HG02610 (cell line): ENCODE measurements around the gene SLC35F3.

Experiments used
- ATAC-seq: cut with Tn5 transposase; IDR thresholded peaks from one replicate; pipeline ENCODE4 v1.9.1; 2021; ENCODE audit warnings: mild to moderate bottlenecking, moderate library complexity; ENCODE audit not compliant: unreplicated experiment

The SLC35F3 gene

DNA sequence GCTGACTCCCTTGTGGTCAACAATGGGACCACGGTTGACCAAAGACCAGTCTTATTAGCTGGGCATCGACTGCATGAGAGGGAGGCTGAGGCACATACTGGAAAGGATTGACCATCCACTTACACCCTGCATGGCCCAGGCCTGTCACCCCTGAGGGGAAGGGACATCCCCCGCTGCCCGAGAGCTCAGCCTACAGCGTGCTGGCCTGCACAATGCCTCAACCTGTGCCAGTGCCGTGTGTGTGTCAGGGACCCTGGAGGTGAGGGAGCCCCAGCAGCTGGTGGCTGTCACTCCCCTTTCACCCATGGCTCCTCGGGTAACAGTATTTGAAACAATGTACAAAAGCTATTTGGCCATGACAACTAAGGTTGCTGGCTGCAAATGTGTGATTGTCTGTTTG lies 67.3 kb downstream of the SLC35F3 start:
- no peak for ATAC-seq

DNA sequence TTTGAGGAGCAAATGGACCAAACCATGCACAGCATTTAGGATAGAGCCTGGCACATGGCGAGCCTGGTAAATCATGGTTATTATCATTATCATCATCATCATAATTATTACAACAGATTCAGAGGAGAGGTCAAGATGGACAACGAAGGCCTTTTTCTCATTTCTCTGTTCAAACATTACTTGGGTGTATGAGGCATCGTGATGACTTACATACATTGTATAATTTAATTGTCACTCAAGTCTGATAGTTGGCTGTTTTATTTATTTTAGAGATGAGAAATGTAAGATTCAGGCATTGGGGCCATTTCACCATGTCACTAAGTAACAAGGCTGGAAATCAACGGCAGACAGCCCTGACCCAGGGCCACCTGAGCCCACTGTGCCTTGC lies 68.1 kb downstream of the SLC35F3 start:
- no peak for ATAC-seq

DNA sequence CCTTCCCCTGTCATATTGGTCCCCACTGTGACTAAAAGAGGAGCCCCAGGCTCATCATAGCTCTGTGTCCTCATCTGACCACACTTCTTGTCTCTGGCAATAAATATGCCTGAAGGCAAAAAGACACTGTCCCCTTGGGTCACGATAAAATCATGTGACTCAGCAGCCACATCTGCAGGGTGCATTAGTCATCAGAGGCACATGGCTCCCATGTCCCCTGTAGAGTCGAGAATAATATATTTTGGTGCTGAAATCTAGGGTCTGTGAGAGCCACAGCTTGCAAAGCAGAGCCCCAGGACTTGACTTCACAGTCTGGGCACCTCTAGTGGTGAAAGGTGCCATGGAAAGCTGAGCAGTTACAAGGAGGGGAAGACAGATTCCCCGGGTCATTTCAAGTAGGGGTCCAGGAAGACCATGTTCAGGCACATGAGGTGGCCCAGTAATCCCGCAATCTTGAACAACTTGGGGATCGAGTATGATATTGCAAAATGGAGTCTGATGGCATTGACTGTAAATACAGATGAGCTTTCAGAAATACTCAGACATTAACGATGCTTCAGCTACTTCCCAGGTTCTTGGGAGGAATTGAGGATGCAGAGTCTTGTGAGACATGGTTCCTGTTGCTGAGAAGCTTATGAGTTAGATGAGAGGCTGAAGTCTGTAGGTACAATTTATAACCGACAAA lies 68.6 kb downstream of the SLC35F3 start:
- ATAC-seq = no peak

DNA sequence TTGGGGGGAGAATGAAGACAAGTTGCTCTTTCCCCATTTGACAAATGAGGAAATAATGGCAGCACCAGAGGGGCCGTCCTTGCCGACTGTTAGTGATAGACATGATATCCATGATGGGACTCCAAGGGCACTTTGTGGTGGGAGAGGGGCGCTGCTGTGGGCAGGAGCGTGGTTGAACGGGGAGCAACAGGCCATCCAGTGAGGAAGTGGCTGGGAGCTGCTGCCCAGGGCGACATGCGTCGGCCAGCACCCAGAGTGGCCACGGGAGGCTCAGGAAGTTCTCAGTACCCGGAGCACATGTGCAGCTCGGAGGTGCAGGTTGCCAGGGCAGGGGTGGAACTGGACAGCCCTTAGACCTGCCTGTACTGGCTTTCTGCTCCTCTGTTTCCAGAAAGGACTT lies 71.0 kb downstream of the SLC35F3 start:
- no peak for ATAC-seq

DNA sequence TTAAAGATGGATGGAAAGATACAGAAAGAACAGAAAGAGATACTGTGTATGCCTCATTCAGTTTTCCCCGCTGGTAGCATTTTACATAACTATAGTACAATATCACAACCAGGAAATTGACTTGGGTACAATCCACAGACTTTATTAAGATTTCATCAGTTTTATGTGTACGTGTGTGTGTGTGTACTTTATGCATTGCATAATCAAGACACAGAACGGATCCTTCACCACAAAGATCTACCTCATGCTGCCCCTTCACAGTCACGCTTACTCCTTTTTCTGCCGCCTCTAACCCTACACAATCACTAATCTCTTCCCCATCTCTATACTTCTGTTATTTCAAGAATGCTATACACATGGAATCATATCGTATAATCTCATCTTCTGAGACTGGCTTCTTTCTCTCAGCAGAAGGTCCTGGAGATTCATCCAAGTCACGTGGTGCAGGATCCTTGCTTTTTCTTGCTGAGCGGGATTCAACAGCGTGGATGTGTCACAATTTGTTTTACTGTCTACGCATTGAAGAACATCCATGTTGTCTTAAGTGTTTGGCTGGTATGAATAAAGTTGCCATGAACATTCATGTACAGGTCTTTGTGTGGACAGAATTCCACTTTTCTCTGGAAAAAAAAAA lies 76.7 kb downstream of the SLC35F3 start:
- no peak for ATAC-seq

DNA sequence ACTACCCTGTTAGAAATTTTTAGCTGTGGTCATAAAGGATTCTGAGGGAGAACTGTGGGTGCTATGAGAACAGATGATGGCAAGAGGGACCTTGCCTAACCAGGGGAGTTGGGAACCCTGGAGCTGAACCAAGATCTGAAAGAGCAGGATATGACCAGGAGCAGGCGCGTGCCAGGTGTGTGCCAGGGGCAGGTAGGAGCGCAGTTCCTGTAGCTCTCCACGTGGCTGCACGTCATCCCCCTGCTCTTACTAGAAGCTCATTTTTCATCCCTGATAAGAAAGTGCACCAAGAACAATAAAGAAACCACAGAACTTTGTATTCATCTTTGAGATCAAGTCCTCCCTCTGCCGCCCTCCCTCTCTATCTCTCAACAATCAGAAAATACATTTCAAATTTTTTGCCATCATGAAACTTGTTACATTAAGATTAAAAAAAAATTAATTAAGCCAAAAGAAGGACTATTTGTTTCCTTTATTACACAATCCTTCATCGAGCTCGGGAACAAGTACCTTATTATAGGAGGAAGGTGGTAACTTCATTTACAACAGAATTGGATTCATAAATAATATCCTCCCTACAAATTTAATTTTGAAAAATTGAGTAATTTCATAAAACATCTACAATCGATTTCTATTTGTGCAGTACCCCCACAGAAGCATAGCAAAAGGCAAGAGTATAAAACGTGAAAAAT lies 78.5 kb downstream of the SLC35F3 start:
- no peak for ATAC-seq

DNA sequence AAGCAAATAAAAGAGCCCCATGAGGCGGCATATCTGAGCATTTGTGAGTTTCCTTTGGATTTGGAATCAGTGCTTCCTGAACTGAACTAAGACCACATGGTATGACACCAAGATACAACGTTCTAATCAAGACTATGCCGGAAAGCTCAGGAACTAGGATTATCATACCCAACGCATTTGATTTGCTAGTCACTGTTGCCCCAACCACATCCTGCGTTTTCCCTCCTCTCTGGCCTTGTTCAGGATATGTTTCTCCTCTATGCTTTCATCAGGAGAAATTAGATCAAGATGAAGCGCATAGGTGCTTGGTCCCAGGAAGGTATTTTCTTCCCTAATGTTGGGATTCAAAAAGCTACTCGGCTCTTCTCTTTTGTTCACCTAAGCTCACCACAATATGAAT lies 79.3 kb downstream of the SLC35F3 start:
- no peak for ATAC-seq

DNA sequence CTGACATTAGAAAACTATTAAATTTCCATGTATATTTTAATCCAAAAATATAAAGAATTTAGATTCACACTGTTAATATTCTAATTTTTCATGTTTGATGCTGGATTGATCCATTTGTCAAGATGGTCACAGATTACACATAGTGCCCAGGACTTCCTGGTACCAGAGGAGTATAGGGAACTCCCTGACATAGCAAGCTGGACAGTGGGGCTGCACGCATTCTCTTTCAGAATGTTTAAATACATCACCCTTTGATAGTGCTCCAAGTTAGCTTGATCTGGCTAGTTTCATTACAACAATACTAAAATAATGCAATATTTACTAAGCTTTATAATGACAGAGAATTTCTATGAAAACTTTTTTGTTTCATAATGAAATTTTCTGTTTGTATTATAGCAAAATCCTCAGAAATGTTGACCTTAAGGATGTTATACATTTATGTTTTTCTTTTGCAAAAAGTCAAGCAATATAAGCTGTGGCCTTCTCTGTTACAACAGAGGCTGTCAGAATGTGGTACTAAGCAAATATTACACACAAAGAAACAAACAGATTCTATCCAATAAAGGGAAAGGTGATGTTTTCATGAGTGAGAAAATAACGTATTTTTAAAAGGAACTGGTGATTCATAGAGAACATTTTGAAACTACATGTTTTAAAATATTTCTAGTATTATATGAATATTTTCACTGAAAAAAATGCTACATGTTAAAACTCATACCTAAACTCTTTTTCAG lies 84.7 kb downstream of the SLC35F3 start:
- ATAC-seq = no peak

DNA sequence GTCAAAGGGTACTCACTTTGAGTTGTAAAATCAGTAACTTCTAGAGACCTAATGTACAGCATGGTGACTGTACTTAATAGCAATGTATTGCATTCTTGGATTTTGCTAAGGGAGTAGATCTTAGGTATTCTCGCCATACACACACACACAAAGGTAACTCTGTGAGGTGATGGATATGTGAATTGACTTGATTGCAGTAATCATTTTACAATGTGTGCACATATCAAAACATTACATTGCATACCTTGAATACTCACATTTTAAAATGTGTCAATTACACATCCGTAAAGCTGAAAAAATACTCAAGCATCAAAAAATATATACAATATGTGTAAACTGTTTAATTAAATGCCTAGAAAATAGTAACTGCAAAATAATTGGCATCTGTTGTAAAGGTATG lies 86.0 kb downstream of the SLC35F3 start:
- ATAC-seq = no peak

DNA sequence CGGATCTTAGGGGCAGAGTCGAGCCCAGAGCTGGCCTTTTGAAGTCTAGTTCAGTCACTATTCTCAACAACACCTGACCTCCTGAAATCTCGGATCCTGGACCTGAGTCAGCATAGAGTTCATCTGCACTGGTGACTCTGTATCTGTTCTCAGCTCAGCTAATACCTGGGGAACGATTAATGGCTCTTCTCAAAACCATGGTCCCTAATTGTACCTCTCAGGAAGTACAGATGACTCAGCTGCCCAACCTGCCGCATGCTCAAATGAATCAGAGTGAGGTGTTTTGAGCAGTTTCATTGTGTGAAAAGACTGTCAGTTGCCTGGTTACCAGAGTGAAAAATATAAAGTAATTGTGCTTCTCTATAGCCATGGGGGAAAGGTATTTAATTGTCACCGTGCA lies 89.2 kb downstream of the SLC35F3 start:
- peak; percentile 70 for ATAC-seq

DNA sequence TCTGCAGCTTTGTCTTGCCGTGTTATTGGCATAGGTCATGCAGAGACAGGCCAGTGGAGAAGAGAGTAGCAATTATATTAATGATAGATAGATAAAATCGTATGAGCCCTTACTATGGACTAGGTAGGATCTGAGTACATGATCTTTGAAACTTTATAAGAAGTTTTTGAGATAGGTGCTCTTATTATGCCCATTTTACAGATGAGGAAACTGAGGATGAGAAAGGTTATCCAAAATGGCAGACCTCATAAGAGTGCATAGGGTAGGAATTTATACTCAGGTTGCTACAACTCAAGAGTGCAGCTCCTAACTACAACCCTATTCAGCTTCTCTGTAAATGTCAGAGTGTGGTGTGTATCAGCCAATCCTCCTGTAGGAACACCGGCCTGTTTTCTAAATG lies 89.6 kb downstream of the SLC35F3 start:
- no peak for ATAC-seq

DNA sequence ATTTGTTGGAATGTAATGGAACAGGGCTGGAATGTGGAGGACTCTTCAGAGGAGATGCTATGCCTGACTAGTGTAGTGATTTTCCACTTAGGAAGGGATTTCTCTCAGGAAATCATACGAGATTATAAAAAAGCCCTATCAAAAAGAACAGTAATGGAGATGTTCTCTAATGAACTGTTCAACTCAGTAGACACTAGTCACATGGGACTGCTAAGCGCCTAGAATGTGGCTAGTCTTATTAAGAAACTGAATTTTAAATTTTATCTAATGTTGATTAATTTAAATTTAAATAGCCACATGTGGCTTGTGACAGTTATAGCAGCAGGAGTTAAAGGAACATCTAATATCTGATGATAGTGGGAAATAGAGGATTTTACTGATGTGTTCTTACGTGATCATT lies 94.0 kb downstream of the SLC35F3 start:
- no peak for ATAC-seq

DNA sequence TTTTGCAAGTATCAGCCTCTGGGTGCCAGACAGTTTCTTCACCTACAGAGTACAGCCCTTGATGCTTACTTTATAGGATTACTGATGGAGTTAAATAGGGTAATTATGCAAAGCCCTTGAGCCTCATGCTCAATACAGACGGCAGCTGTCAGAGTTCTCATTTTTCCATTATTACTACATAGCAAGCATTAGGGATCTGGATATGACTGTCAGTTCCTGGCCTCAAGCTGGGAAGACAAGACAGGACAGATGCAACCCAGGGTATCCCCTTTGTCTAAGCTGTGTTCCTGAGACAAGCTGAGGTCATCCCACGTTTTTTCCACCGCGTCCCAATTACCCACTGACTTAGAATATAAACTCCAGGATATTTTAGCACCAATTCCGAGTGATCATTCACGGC lies 94.4 kb downstream of the SLC35F3 start:
- no peak for ATAC-seq

DNA sequence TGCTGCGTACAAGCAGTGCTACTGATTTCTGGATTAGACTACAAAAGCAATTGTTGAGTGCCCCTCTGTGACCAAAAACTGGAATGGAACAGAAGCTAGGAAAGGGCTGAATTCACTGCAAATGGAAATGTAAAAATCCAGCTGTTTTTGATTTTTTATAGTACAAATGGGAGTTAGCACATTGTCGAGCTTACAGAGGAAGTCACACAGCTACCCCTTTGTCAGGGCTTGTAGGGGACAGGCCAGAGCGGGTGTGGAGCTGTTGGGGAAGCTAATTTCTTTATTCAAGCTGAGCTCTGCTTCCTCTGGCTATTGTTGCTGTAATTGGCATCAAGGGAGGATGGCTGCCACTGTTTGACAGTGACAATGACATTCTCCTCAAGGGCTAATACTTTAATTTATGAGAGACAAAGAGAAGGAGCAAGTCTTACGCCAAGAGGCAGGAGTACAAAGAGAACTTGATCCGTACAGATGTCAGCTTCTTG lies 96.1 kb downstream of the SLC35F3 start:
- ATAC-seq = no peak

DNA sequence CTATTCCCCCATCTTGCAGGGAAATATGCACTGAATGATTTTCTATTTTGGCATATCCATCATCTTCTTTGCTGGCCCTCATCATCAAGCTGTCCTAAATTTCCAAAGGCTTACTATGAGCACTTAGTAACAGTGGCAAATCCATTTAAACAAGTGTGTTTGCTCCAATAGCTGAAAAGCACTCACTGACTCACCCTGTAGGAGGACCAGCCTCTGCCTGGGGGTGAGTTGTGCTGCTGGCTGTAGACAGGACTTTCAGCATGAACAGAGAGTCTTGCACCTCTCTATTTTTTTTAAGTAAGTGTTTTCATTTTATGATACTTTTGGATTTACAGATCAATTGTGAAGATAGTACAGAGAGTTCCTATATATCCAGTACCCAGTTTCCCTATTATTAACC lies 97.3 kb downstream of the SLC35F3 start:
- ATAC-seq = no peak

DNA sequence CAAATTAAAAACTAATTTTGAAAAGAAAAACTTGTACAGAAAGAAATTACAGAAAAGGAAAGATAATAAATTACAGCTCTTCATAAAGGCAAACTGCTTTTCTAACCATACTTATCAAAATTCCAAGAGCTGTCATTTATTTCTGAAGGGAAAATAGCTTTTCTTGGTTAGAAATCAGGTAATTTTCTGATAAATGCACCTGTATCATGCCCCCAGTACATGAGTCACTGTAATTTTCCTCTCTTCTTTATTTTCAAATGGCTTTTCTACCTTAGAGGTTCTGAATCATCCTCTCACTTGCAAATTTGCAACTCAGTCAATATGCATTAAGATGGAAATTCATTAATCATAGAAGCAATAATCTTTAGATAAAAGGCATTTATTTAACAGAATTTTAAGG lies 100.1 kb downstream of the SLC35F3 start:
- no peak for ATAC-seq

DNA sequence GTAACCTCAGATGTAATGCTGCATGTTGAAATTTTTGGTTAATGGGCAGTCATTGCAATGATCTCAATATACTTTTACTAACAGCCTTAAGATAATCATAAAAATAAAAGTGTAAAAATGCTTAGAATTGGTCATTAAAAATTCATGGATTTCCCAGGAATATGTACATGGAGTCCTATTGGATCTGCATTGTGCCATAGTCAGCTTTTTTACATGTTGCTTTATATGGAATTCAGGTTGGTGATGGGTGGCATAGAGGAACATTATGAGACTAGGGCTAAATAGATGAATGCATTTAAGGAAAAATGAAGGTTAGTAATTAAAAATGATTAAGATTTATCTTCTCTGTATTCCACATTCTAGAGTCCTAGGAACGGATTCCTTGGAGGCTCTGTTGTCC lies 103.2 kb downstream of the SLC35F3 start:
- no peak for ATAC-seq

DNA sequence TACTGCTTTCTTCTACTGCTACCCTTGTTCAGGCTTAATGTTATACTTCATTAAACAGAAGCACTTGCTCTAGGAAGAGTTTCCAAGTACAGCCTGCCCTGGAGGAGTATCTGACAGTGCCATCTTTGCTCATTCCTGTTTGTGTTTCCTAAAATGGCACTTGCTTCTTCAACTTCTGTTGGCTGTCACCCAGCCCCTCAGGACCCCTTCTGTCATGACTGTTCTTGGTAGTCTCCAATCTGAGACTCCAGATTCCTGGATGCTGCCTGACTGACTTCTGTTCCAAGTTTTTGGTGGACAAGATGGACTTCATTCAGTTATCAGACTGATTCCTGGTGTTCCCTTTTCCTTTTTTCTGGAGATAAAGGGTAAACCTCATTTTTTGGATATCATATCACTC lies 104.1 kb downstream of the SLC35F3 start:
- ATAC-seq = no peak

DNA sequence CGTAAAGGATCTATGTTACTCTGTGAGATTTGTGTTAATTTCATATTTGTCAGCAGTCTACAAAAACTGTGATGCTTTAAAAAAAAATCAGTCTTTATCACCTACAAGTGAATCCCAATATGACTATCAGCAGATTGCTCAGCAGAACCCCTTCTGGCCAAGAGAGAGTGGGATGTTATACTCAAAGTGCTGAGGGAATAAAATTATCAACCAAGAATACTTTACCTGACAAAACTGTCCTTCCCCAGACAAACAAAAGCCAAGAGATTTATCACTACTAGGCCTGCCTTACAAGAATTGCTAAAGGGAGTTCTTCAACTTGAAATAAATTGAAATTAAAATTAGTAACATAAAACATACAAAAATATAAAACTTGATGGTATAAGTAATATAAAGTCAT lies 105.2 kb downstream of the SLC35F3 start:
- ATAC-seq = no peak

DNA sequence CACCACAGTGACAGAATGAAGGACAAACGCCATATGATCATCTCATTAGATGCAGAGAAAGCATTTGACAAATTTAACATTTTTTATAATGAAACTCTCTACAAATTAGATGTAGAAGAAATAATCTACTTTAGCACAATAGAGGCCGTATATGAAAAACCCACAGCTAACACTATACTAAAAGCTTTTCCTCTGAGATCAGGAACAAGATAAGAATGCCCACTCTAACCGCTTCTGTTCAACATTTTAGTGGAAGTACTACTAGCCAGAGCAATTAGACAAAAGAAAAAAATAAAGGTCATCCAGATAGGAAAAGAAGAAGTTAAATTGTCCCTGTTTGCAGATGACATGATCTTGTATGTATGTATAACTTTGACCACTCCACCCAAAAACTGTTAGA lies 109.7 kb downstream of the SLC35F3 start:
- no peak for ATAC-seq

DNA sequence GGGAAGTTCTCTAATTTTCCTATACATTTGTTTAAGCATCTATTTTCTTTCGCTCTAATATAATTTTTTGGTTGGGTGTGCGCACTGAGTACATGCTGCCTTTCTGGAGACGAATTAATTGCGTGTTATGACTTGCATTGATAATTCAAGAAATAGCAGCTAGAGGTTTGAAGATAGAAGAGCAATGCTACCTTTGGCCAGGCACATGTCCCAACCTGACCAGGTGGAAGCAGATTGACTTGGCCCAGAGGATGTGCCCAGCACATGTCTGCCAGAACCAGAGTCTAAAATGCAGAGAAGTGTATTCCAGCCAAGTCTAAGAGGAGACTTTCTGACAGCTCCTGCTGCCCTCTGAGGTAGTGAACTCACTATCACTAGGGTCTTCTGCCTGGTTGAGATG lies 114.3 kb downstream of the SLC35F3 start:
- ATAC-seq = no peak

DNA sequence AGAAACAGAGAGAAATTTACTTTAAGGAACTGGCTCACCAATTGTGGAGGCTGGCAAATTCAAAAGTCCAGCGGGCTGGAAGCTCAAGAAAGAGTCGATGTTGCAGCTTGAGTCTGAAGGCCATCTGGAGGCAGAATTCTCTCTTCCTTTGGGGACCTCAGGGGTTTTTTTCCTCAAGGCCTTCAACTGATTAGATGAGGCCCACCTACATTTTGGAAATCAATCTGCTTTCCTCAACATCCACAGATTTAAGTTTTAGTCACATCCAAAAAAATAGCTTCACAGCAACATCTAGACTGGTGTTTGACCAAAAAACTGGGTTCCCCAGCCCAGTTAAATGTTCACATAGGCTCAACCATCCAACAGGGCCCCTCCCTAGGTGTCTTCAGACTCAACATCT lies 114.9 kb downstream of the SLC35F3 start:
- ATAC-seq = no peak
